CD4-positive, CD25-positive, alpha-beta regulatory T cell (primary cell): ENCODE results near the gene TMED4. TPM values are rescaled to one million over a fixed set of nuclear protein-coding genes. Genes with fewer than 3 reads are reported as not detected.

Experiments
- ATAC-seq, 2 donors: fragments of 150-1000 bp; cut with Tn5 transposase; one replicate each; pipeline ENCODE4 v1.10.0; 2021; ENCODE audit warnings: low read depth in 2 of 2, moderate number of reproducible peaks in 2 of 2, moderate library complexity in 1 of 2
- DNase-seq, 3 donors: peaks; one replicate each; pipeline versions ENCODE4 v3.0.0 to v3.0.0-alpha.2; 2012 to 2022; ENCODE audit warnings: mixed read lengths in 1 of 3
- H3K27ac ChIP-seq: one replicate; pipeline ENCODE4 v1.7.0; 2013; ENCODE audit warnings: mild to moderate bottlenecking, low read length; ENCODE audit not compliant: insufficient read depth, poor library complexity, severe bottlenecking
- H3K27me3 ChIP-seq: one replicate; pipeline ENCODE4 v1.7.0; 2013; ENCODE audit warnings: low read length; ENCODE audit not compliant: control insufficient read depth, insufficient read depth
- H3K36me3 ChIP-seq: one replicate; pipeline ENCODE4 v1.7.0; 2013; ENCODE audit warnings: mild to moderate bottlenecking, low read length, moderate library complexity; ENCODE audit not compliant: control insufficient read depth, insufficient read depth
- H3K4me1 ChIP-seq: 2 replicates; pipeline ENCODE4 v1.7.0; 2013; ENCODE audit warnings: mild to moderate bottlenecking, low read length; ENCODE audit not compliant: insufficient read depth, control insufficient read depth, poor library complexity, severe bottlenecking
- H3K4me3 ChIP-seq: one replicate; pipeline ENCODE4 v1.7.0; 2013; ENCODE audit warnings: low read depth, mild to moderate bottlenecking, low read length, moderate library complexity
- H3K9me3 ChIP-seq, 2 experiments: 1 replicate in 1 of 2; 2 replicates in 1 of 2; pipeline ENCODE4 v1.7.0; 2013; ENCODE audit warnings: low read length in 2 of 2, mild to moderate bottlenecking in 1 of 2, moderate library complexity in 1 of 2; ENCODE audit not compliant: control insufficient read depth in 2 of 2
- H3K27ac Mint-ChIP-seq, 3 donors: one replicate each; pipeline ENCODE4 v1.8.0; 2020 to 2022; ENCODE audit warnings: mild to moderate bottlenecking in 3 of 3, mixed read lengths in 3 of 3, moderate library complexity in 2 of 3
- H3K27me3 Mint-ChIP-seq: one replicate; pipeline ENCODE4 v1.8.0; 2022; ENCODE audit warnings: mild to moderate bottlenecking, mixed read lengths
- H3K36me3 Mint-ChIP-seq: one replicate; pipeline ENCODE4 v1.8.0; 2020; ENCODE audit warnings: mixed read lengths
- H3K4me1 Mint-ChIP-seq, 4 donors: one replicate each; pipeline ENCODE4 v1.8.0; 2020 to 2022; ENCODE audit warnings: mixed read lengths in 4 of 4, mild to moderate bottlenecking in 1 of 4
- H3K4me3 Mint-ChIP-seq, 4 donors: one replicate each; pipeline ENCODE4 v1.8.0; 2020 to 2022; ENCODE audit warnings: mild to moderate bottlenecking in 4 of 4, mixed read lengths in 4 of 4, moderate library complexity in 3 of 4
- H3K9me3 Mint-ChIP-seq, 7 donors: one replicate each; pipeline ENCODE4 v1.8.0; 2020 to 2022; ENCODE audit warnings: mixed read lengths in 7 of 7, mild to moderate bottlenecking in 3 of 7, moderate library complexity in 2 of 7
- polyA plus RNA-seq, 4 donors: library from polyadenylated mRNA; unstranded; fragments of 300-500 nt; fragmentation: Illumina TruSeq; gene quantifications; one replicate each; pipeline ENCODE4 v1.2.3, GENCODE V29; 2021
- total RNA-seq: library from RNA; stranded (reverse); gene quantifications from one replicate; pipeline ENCODE4 v1.2.3, GENCODE V29; 2022

TMED4 gene
- total and polyA plus RNA-seq, 5 donors from 2014 or later = 67.6 to 97.5 (median 75.2) TPM

- H3K27ac Mint-ChIP-seq = peak overlapping the region in 1 of 3 donors; percentile 85
- peaks cover 58 to 84% (median 72%) of the 10 kb centered on the region in 4 donors for H3K4me1 Mint-ChIP-seq
Observed at GRCh38 chr7:44616545-44616944, 34.5 kb upstream of the TMED4 start.

GRCh38 chr7:44615793-44616192 is 33.8 kb upstream of the TMED4 start:
- no peaks in the 10 kb centered on the region for H3K9me3 Mint-ChIP-seq
- H3K36me3 Mint-ChIP-seq = peaks cover 25% of the 10 kb centered on the region
- H3K4me1 ChIP-seq = peaks cover 53% of the 10 kb centered on the region
- peak overlapping the region; percentile 85 to 88 (median 85) for H3K27ac Mint-ChIP-seq
- peak overlapping the region; percentile 53 to 84 (median 82) for H3K4me3 Mint-ChIP-seq
- no peaks in the 10 kb centered on the region for H3K27me3 ChIP-seq
- DNase-seq = no peak
- H3K27ac ChIP-seq = peak overlapping the region; percentile 68
- H3K4me1 Mint-ChIP-seq = peaks cover 52 to 76% (median 65%) of the 10 kb centered on the region in 4 donors
- no peaks in the 10 kb centered on the region for H3K36me3 ChIP-seq
- H3K9me3 ChIP-seq = no peaks in the 10 kb centered on the region
- peak overlapping the region; percentile 42 for H3K4me3 ChIP-seq
- no peak for ATAC-seq
- no peaks in the 10 kb centered on the region for H3K27me3 Mint-ChIP-seq

More at GRCh38 chr7:44616545-44616944, 34.5 kb upstream of the TMED4 start:
- no peaks in the 10 kb centered on the region for H3K36me3 ChIP-seq
- Mint-ChIP-seq H3K36me3 (peaks cover 25% of the 10 kb centered on the region), H3K4me3 (no peak overlapping the region), H3K9me3 (no peaks in the 10 kb centered on the region), H3K27me3 (no peaks in the 10 kb centered on the region)
- no peak overlapping the region for H3K4me3 ChIP-seq
- no peaks in the 10 kb centered on the region for H3K9me3 ChIP-seq
- peak overlapping the region; percentile 68 for H3K27ac ChIP-seq
- DNase-seq = no peak
- H3K4me1 ChIP-seq = peaks cover 59% of the 10 kb centered on the region
- ATAC-seq = no peak
- H3K27me3 ChIP-seq = no peaks in the 10 kb centered on the region

GRCh38 chr7:44615149-44615611 is 33.1 kb upstream of the TMED4 start:
- Mint-ChIP-seq H3K4me1 (peaks cover 49 to 75% (median 62%) of the 10 kb centered on the region in 4 donors), H3K4me3 (peak overlapping the region; percentile 53 to 84 (median 82)), H3K27ac (peak overlapping the region; percentile 85 to 88 (median 85)), H3K27me3 (no peaks in the 10 kb centered on the region), H3K36me3 (peaks cover 25% of the 10 kb centered on the region), H3K9me3 (no peaks in the 10 kb centered on the region)
- Histone ChIP-seq H3K9me3 (no peaks in the 10 kb centered on the region), H3K36me3 (no peaks in the 10 kb centered on the region), H3K27me3 (no peaks in the 10 kb centered on the region), H3K4me1 (peaks cover 53% of the 10 kb centered on the region), H3K4me3 (peak overlapping the region; percentile 42), H3K27ac (peak overlapping the region; percentile 68)
- ATAC-seq (peak; percentile 61 to 62), DNase-seq (peak in 2 of 3 donors; percentile 33 to 73)

- Mint-ChIP-seq H3K9me3 (no peaks in the 10 kb centered on the region), H3K27me3 (peaks cover 8% of the 10 kb centered on the region), H3K36me3 (peaks cover 12% of the 10 kb centered on the region), H3K4me1 (peaks cover 27 to 71% (median 43%) of the 10 kb centered on the region in 4 donors), H3K4me3 (peak overlapping the region; percentile 29 to 74 (median 60)), H3K27ac (peak overlapping the region in 2 of 3 donors; percentile 78 to 83)
- no peaks in the 10 kb centered on the region for H3K36me3 ChIP-seq
- no peak overlapping the region for H3K27ac ChIP-seq
- peak overlapping the region; percentile 28 for H3K4me3 ChIP-seq
- H3K4me1 ChIP-seq = peaks cover 41% of the 10 kb centered on the region
- DNase-seq (no peak), ATAC-seq (no peak)
- H3K9me3 ChIP-seq = no peaks in the 10 kb centered on the region
- no peaks in the 10 kb centered on the region for H3K27me3 ChIP-seq
Observed at GRCh38 chr7:44609829-44610228, 27.8 kb upstream of the TMED4 start.

DNA sequence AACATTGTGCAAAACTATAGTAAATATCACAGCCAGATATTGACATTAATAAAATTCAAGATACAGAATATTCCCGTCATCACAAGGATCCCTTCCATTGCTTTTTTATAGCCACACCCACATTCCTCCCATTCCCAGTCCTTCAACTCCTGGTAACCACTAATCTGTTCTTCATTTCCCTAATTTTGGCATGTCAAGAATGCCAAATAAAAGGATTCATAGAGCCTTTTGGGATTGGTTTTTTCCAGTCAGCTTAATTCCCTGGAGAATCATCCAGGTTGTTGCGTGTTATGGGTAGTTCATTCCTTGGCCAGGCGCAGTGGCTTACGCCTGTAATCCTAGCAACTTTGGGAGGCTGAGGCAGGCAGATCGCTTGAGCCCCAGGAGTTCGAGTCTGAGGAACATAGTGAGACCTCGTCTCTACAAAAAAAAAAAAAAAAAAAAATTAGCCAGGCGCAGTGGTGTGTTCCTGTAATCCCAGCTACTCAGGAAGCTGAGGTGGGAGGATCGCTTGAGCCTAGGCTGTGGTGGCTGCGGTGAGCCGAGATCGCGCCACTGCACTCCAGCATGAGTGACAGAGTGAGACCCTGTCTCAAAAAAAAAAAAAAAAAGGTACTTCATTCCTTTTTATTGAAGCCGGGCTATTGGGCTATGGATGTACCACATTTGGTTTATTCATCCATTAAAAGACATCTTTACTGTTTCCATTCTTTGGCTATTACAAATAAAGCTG is 27.1 kb upstream of the TMED4 start:
- Histone ChIP-seq H3K27ac (peak overlapping the region; percentile 51), H3K4me1 (peaks cover 33% of the 10 kb centered on the region)
- peaks cover 22 to 64% (median 37%) of the 10 kb centered on the region in 4 donors for H3K4me1 Mint-ChIP-seq

DNA sequence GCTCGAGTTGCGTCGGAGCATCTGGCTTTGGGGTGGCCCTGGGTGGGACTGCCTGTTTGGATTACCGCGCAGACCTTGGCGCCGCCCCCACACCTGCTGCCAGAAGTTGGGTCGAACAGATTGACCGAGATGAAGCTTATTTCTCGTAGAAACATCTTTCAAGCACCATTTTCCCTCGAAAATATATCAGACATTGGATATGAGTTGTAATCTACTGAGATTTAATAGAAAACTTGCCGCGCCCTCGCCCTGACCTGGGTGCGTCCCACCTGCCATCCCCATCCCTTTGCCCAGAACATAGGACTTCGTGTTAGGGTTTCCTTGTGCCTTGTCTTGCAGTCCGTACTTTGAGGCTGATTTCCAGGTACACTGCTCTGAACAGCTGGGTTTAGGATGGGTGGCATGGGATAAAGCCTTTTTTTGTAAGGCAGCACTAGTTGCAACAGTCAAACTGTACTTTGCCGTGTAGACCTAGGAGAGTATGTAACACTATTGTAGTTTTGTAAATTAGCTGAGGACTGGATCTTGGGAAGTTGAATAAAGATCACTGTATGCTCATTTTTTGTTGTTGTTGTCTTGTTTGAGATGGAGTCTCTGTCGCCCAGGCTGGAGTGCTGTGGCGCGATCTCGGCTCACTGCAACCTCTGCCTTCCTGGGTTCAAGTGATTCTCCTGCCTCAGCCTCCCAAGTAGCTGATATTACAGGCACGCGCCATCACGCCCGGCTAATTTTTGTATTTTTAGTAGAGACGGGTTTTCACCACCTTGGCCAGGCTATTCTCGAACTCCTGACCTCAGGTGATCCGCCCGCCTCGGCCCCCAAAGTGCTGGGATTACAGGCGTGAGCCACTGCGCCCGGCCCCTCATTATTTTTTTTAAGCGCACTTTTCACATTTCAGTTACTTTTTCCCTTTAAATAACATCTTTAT is 25.4 kb upstream of the TMED4 start:
- Histone ChIP-seq H3K27ac (peak overlapping the region; percentile 98), H3K4me3 (peak overlapping the region; percentile 85), H3K4me1 (peaks cover 30% of the 10 kb centered on the region), H3K9me3 (no peaks in the 10 kb centered on the region), H3K36me3 (no peaks in the 10 kb centered on the region), H3K27me3 (no peaks in the 10 kb centered on the region)
- Mint-ChIP-seq H3K4me1 (peaks cover 21 to 55% (median 35%) of the 10 kb centered on the region in 4 donors), H3K9me3 (no peaks in the 10 kb centered on the region), H3K36me3 (peaks cover 7% of the 10 kb centered on the region), H3K27me3 (peaks cover 8% of the 10 kb centered on the region), H3K4me3 (peak overlapping the region; percentile 95 to 100 (median 98)), H3K27ac (peak overlapping the region; percentile 95 to 100 (median 99))
- DNase-seq (no peak), ATAC-seq (no peak)

More for the DNA sequence above, 27.1 kb upstream of the TMED4 start:
- Mint-ChIP-seq H3K27me3 (peaks cover 8% of the 10 kb centered on the region), H3K4me3 (peak overlapping the region; percentile 33 to 88 (median 70)), H3K9me3 (no peaks in the 10 kb centered on the region), H3K36me3 (peaks cover 7% of the 10 kb centered on the region), H3K27ac (peak overlapping the region in 2 of 3 donors; percentile 72 to 78)
- H3K4me3 ChIP-seq = peak overlapping the region; percentile 28
- ATAC-seq (no peak), DNase-seq (no peak)
- H3K36me3 ChIP-seq = no peaks in the 10 kb centered on the region
- H3K9me3 ChIP-seq = no peaks in the 10 kb centered on the region
- H3K27me3 ChIP-seq = no peaks in the 10 kb centered on the region

- H3K9me3 Mint-ChIP-seq = no peaks in the 10 kb centered on the region
- H3K27ac Mint-ChIP-seq = peak within 1 kb of the TSS; percentile 96 to 100 (median 99)
- Histone ChIP-seq H3K9me3 (no peaks in the 10 kb centered on the region), H3K36me3 (no peaks in the 10 kb centered on the region), H3K4me1 (peaks cover 30% of the 10 kb centered on the region), H3K27me3 (peaks cover 2% of the 10 kb centered on the region), H3K4me3 (peak within 1 kb of the TSS; percentile 96), H3K27ac (peak within 1 kb of the TSS; percentile 98)
- H3K4me3 Mint-ChIP-seq = peak within 1 kb of the TSS; percentile 95 to 100 (median 98)
- H3K27me3 Mint-ChIP-seq = peaks cover 8% of the 10 kb centered on the region
- DNase-seq = peak; percentile 98 to 100 (median 99)
- ATAC-seq = peak; percentile 95 to 96
- H3K36me3 Mint-ChIP-seq = peaks cover 3% of the 10 kb centered on the region
- H3K4me1 Mint-ChIP-seq = peaks cover 14 to 50% (median 32%) of the 10 kb centered on the region in 4 donors
Observed at GRCh38 chr7:44606341-44607140, 24.5 kb upstream of the TMED4 start, which contains the start of gene OGDH. Gene OGDH, plus strand, starts transcription at chr7:44606627. Its CDS starts 17,717 bp downstream, at chr7:44624344.
